GM12801 (cell line): Measurements from ENCODE around the gene SPG7.

ENCODE experiments used
- TF ChIP-seq, protein P1 (sequence below): IDR thresholded peaks from one replicate; pipeline ENCODE4 v1.5.1; 2011; ENCODE audit warnings: control low read depth; ENCODE audit not compliant: insufficient read length; ENCODE audit errors: extremely low read depth

The SPG7 gene

DNA sequence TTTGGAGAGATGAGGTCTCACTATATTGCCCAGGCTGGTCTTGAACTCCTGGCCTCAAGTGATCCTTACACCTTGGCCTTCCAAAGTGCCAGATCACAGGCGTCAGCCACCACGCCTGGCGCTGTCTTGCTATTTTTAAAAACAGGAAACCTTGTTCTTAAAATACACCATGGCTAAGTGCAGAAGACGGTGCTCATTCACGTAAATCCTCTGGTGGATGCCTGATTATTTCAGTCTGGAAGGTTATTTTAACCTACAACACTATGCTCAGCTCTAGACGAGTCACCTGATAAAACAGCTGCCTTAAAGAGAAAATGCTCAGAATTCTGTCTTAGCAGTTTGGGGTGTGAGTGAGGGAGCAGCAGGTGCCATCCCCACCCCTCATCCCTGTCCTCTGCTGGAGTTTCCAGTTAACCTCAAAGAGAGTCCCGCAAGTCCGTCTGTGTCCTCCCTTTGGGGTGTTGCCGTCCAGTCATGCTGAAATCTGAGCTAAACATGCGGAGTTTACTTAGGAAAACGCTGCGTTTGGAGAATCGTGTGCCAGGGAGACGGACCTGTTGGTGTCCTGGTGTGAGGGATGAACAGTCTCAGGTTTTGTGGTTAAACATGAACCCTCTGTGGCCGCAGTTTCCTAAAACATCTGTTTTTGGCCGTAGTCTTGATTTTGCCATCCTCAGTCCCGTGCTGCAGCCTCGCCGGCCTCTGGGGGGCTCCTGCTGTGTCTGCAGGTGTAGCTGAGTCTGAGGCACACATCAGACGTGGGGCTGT, 17.1 kb downstream of the SPG7 start:
- TF ChIP-seq, protein P1, sequence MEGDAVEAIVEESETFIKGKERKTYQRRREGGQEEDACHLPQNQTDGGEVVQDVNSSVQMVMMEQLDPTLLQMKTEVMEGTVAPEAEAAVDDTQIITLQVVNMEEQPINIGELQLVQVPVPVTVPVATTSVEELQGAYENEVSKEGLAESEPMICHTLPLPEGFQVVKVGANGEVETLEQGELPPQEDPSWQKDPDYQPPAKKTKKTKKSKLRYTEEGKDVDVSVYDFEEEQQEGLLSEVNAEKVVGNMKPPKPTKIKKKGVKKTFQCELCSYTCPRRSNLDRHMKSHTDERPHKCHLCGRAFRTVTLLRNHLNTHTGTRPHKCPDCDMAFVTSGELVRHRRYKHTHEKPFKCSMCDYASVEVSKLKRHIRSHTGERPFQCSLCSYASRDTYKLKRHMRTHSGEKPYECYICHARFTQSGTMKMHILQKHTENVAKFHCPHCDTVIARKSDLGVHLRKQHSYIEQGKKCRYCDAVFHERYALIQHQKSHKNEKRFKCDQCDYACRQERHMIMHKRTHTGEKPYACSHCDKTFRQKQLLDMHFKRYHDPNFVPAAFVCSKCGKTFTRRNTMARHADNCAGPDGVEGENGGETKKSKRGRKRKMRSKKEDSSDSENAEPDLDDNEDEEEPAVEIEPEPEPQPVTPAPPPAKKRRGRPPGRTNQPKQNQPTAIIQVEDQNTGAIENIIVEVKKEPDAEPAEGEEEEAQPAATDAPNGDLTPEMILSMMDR: no peak

DNA sequence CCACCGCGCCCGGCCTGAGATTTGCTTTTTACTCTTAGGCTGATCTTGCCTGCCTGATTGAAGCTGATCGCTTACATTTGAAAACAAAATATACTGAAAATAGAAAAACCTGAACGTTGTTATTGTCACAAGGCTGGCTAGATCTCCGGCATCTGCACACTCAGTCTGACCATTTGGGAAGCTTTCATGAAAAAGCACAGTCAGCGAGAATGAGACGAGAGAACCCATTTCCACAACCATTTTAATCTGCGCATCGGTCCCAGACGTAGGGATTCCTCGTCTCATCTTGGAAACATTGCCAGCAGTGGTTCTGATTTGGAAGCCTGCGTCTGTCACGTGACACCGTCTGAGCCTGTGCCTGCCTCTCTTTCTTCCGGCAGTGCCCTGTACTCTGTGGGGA, 20.9 kb downstream of the SPG7 start:
- TF ChIP-seq, protein P1: no peak

- TF ChIP-seq, protein P1: no peak
Observed at GRCh38 chr16:89530401-89531381, 22.5 kb downstream of the SPG7 start.

- TF ChIP-seq, protein P1: no peak
Observed at GRCh38 chr16:89531821-89532526, 23.8 kb downstream of the SPG7 start.

DNA sequence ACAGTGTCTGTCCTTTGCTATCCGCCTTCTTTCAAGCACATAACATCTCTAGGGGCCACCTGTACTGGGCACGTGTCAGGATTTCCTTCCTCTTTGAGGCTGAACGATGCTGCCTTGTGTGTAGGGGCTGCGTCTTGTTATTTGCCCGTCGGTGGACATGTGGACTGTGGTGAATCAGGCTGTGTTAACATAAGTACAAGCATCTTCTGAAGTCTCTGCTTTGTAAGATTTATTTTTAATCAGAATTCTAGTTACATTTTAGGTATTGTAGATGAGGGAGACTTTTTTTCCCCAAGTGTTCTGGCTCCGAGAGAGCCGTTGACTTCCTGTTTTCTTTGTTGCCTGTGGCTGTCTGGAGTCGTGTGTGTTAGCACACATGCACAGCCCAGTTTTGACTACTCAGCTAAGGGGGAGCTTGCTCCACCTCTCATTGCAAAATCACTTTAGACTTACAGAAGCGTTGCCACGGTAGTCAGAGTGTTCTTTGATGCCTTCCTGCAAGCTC, 26.1 kb downstream of the SPG7 start:
- TF ChIP-seq, protein P1: no peak

DNA sequence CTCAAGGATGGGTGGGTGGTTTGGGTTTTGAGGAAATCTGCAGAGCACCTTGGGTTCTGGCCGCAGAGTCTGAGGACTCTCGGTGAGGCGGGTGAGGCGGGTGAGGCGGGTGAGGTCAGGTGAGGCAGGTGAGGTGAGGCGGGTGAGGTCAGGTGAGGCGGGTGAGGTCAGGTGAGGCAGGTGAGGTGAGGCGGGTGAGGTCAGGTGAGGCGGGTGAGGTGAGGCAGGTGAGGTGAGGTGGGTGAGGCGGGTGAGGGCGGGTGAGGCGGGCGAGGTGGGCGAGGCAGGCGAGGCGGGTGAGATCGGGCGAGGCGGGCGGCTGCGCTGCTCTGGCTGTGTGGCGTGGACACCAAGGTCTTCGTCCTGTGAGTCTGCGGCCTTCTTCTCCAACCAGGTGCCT, 28.2 kb downstream of the SPG7 start:
- TF ChIP-seq, protein P1: no peak
